Lower lobe of right lung (tissue), 2 donors: ENCODE data around the gene C1QTNF1. TPM values are rescaled to one million over a fixed set of nuclear protein-coding genes. Genes with fewer than 3 reads are reported as not detected.
A peak's percentile ranks its signal among the peaks of the same experiment; 100 is the strongest.

ENCODE experiments used
- ATAC-seq, 2 donors: fragments of 200-7000 bp; cut with Tn5 transposase; one replicate each; pipeline ENCODE4 v1.9.1; 2020 to 2022; ENCODE audit warnings: mild to moderate bottlenecking in 2 of 2, moderate library complexity in 2 of 2
- DNase-seq: peaks from one replicate; pipeline ENCODE4 v3.0.0-alpha.2; 2020
- H3K27ac ChIP-seq: fragments of 200-600 bp; one replicate; pipeline ENCODE4 v1.8.0; 2022
- H3K27me3 ChIP-seq: fragments of 200-600 bp; one replicate; pipeline ENCODE4 v1.8.0; 2022; ENCODE audit warnings: low read depth
- H3K36me3 ChIP-seq: fragments of 200-600 bp; one replicate; pipeline ENCODE4 v1.8.0; 2022; ENCODE audit warnings: mild to moderate bottlenecking
- H3K4me1 ChIP-seq: fragments of 200-600 bp; one replicate; pipeline ENCODE4 v1.8.0; 2022
- H3K4me3 ChIP-seq: fragments of 200-600 bp; one replicate; pipeline ENCODE4 v1.8.0; 2022; ENCODE audit warnings: mild to moderate bottlenecking
- H3K9me3 ChIP-seq: fragments of 200-600 bp; one replicate; pipeline ENCODE4 v1.8.0; 2022
- intact Hi-C: fragments of 100-400 bp; cut with DNase I; formaldehyde crosslinking; loops from one replicate; pipeline ENCODE4 v1.11.0; 2022
- total RNA-seq: library from RNA; stranded (reverse); fragmentation: NEBNext Ultra II Directional; extraction: Animal tissue kit (Norgen Biotek cat#: 25700); gene quantifications from one replicate; pipeline ENCODE4 v1.2.1, GENCODE V29; 2021
- TF ChIP-seq, protein P1 (sequence below): fragments of 200-600 bp; IDR thresholded peaks from one replicate; pipeline ENCODE4 v1.8.0; 2022; ENCODE audit warnings: antibody characterized with exemption, mild to moderate bottlenecking
- donor health status: DM: no; HTN: yes; CAD: no; lungs with severe emphysema.

The C1QTNF1 gene
- total RNA-seq, 1 donor from 2014 or later = 24.9 TPM

- H3K27ac ChIP-seq = peak overlapping the region; percentile 66
- peak; percentile 72 to 81 for ATAC-seq
- peak overlapping the region; percentile 46 for H3K4me3 ChIP-seq
- H3K4me1 ChIP-seq = peaks cover 25% of the 10 kb centered on the region
- peaks cover 13% of the 10 kb centered on the region for H3K36me3 ChIP-seq
- H3K9me3 ChIP-seq = no peaks in the 10 kb centered on the region
- no peak for DNase-seq
- no peaks in the 10 kb centered on the region for H3K27me3 ChIP-seq
- TF ChIP-seq, protein P1, sequence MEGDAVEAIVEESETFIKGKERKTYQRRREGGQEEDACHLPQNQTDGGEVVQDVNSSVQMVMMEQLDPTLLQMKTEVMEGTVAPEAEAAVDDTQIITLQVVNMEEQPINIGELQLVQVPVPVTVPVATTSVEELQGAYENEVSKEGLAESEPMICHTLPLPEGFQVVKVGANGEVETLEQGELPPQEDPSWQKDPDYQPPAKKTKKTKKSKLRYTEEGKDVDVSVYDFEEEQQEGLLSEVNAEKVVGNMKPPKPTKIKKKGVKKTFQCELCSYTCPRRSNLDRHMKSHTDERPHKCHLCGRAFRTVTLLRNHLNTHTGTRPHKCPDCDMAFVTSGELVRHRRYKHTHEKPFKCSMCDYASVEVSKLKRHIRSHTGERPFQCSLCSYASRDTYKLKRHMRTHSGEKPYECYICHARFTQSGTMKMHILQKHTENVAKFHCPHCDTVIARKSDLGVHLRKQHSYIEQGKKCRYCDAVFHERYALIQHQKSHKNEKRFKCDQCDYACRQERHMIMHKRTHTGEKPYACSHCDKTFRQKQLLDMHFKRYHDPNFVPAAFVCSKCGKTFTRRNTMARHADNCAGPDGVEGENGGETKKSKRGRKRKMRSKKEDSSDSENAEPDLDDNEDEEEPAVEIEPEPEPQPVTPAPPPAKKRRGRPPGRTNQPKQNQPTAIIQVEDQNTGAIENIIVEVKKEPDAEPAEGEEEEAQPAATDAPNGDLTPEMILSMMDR = peak; percentile 37
- intact Hi-C loops = no loop called here
These were observed 37.8 kb upstream of the C1QTNF1 start for GRCh38 chr17:78986048-78986648.

DNA sequence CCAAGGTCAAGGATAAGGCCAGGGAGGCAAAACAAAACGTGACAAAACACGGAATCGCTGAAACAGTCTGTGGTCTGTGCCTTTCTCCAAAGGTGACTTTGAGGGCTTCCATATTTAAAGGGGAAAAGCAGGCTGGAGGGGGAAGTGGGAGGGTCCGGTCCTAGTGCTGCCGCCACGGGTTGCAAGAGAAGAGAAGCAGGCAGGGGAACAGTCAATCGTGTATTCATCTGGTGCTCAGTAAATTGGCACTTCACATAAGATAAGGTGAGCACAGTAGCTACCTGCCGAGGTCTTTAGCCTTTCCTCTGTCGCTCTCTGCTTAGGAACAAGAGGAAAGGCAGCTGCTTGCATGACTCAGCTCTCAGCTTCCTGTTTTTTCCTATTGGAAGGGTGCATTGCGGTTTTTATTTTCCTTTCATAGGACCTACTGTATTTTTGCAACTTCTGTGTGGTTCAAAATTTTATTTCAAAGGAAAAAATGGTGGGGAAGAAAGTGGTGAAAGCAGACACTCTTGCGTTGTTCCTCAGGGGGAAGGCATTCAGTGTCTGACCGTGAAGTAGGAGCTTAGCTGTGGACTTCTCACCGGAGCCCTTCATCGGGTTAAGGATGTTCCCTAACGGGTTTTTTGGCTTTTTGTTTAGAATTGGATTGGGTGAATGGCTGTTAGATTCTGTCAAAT is 37.2 kb upstream of the C1QTNF1 start:
- Histone ChIP-seq H3K9me3 (no peaks in the 10 kb centered on the region), H3K27me3 (no peaks in the 10 kb centered on the region), H3K4me1 (peaks cover 25% of the 10 kb centered on the region), H3K36me3 (peaks cover 20% of the 10 kb centered on the region), H3K27ac (peak overlapping the region; percentile 66), H3K4me3 (peak overlapping the region; percentile 46)
- peak; percentile 73 to 89 for ATAC-seq
- DNase-seq = peak; percentile 44
- intact Hi-C loops = no loop called here
- TF ChIP-seq, protein P1 = no peak

GRCh38 chr17:78988152-78988551 is 35.8 kb upstream of the C1QTNF1 start:
- ATAC-seq = no peak
- Histone ChIP-seq H3K4me3 (no peak overlapping the region), H3K36me3 (peaks cover 33% of the 10 kb centered on the region), H3K4me1 (peaks cover 25% of the 10 kb centered on the region), H3K27me3 (no peaks in the 10 kb centered on the region), H3K9me3 (no peaks in the 10 kb centered on the region), H3K27ac (peak overlapping the region; percentile 66)
- TF ChIP-seq, protein P1 = no peak
- no peak for DNase-seq
- intact Hi-C loops = no loop called here

DNA sequence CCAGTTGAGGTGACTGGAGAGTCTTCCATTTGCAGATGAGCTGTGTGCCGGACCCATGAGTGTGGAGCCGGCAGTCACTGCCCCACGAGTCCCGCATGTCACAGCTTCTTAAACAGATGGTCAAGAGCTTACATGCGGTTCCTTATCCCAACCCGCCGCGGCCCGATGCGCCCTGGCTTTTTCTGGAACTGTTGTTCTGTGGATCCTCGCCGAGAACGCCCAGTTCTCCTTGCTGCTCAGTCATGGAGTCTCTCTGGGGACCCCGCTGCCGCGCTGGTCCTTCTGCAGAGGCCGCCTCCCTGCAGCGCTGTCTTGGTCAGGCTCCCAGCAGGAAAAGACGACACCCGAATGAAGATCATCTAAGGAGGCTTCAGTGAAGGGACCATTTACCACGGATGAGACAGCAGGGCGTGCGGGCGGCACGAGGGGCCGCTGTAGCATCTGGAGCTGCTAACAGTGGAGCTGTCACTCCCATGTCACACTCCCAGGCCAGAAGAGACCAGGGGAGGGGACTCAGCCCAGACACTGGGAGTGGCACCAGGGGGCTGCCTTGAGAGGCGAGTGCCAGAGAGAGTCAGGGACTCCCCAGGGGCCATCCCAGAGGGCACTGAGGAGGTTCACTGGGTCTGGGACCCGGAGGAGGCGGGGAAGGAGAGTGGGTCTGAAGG is 33.5 kb upstream of the C1QTNF1 start:
- H3K27ac ChIP-seq = no peak overlapping the region
- no peaks in the 10 kb centered on the region for H3K9me3 ChIP-seq
- no peaks in the 10 kb centered on the region for H3K27me3 ChIP-seq
- no peak overlapping the region for H3K4me3 ChIP-seq
- H3K36me3 ChIP-seq = peaks cover 55% of the 10 kb centered on the region
- TF ChIP-seq, protein P1 = no peak
- no peak for ATAC-seq
- DNase-seq = peak; percentile 37
- peaks cover 26% of the 10 kb centered on the region for H3K4me1 ChIP-seq
- intact Hi-C loops = no loop called here

GRCh38 chr17:78991017-78991738 is 32.8 kb upstream of the C1QTNF1 start:
- DNase-seq = peak; percentile 34
- TF ChIP-seq, protein P1 = no peak
- Histone ChIP-seq H3K4me1 (peaks cover 30% of the 10 kb centered on the region), H3K27me3 (no peaks in the 10 kb centered on the region), H3K36me3 (peaks cover 61% of the 10 kb centered on the region), H3K9me3 (no peaks in the 10 kb centered on the region), H3K4me3 (no peak overlapping the region), H3K27ac (no peak overlapping the region)
- no peak for ATAC-seq
- intact Hi-C loops = no loop called here
